H1 (cell line): Measurements from ENCODE around the gene TM4SF18. TPM values are rescaled to one million over a fixed set of nuclear protein-coding genes. Genes with fewer than 3 reads are reported as not detected.

Experiments used
- CHD1 ChIP-seq: IDR thresholded peaks from 2 replicates; pipeline ENCODE4 v1.6.1; 2012; ENCODE audit warnings: low read depth, low read length, improper control_type of control experiment
- EZH2 ChIP-seq: fragments of 200-600 bp; sonication (generic); IDR thresholded peaks from 2 replicates; pipeline ENCODE4 v1.7.1; 2012; ENCODE audit warnings: low read depth, mild to moderate bottlenecking, moderate library complexity, low read length, inconsistent platforms; ENCODE audit not compliant: severe bottlenecking
- KDM1A ChIP-seq: fragments of 200-600, 300-600 bp; sonication (generic); IDR thresholded peaks from 2 replicates; pipeline ENCODE4 v1.7.1; 2016; ENCODE audit warnings: mild to moderate bottlenecking, low read length, borderline replicate concordance
- NANOG ChIP-seq: IDR thresholded peaks from 2 replicates; pipeline ENCODE4 v1.6.1; 2011; ENCODE audit warnings: low read length, low read depth, mild to moderate bottlenecking, inconsistent platforms; ENCODE audit not compliant: insufficient read depth, poor library complexity, severe bottlenecking
- PHF8 ChIP-seq: fragments of 200-600 bp; sonication (generic); conservative IDR thresholded peaks from 2 replicates; pipeline ENCODE4 v1.7.1; 2012; ENCODE audit warnings: low read depth, mild to moderate bottlenecking, inconsistent platforms, low read length, moderate library complexity
- SIX5 ChIP-seq: IDR thresholded peaks from 2 replicates; pipeline ENCODE4 v1.6.1; 2011; ENCODE audit warnings: mild to moderate bottlenecking, low read depth, low read length
- SP2 ChIP-seq: IDR thresholded peaks from 2 replicates; pipeline ENCODE4 v1.6.1; 2012; ENCODE audit warnings: mild to moderate bottlenecking, low read length, inconsistent platforms
- SUZ12 ChIP-seq: fragments of 200-600 bp; sonication (generic); IDR thresholded peaks from 2 replicates; pipeline ENCODE4 v1.6.1; 2012; ENCODE audit warnings: mild to moderate bottlenecking, inconsistent platforms, low read length, moderate library complexity, mixed read lengths
- YY1 ChIP-seq: IDR thresholded peaks from 2 replicates; pipeline ENCODE4 v1.6.1; 2011; ENCODE audit warnings: low read depth, mild to moderate bottlenecking, low read length
- polyA plus RNA-seq, 7 experiments: library from polyadenylated mRNA; depleted of rRNA in 3 of 7; stranded (reverse) in 5 of 7; unstranded in 2 of 7; fragments of >200 nt in 5 of 7; fragments of 200-250 nt in 2 of 7; gene quantifications; 1 replicate in 5 of 7; 2 replicates in 1 of 7; 4 replicates in 1 of 7; pipeline versions ENCODE4 v1.2.1 to v1.2.3, GENCODE V29; 2011 to 2013; ENCODE audit warnings: missing spikeins in 2 of 7, mixed read lengths in 2 of 7
- total RNA-seq: library from RNA; stranded (reverse); fragmentation: NEBNext Ultra II Directional; extraction: Animal tissue kit (Norgen Biotek cat#: 25700); gene quantifications from 2 replicates; pipeline ENCODE4 v1.2.1, GENCODE V29; 2021
- TF ChIP-seq, protein P1 (sequence below): fragments of 300-600 bp; sonication (generic); IDR thresholded peaks from 2 replicates; pipeline ENCODE4 v1.7.1; 2012; ENCODE audit warnings: low read length, moderate library complexity, mild to moderate bottlenecking, inconsistent platforms; ENCODE audit not compliant: insufficient replicate concordance
- TF ChIP-seq, protein P2 (sequence below): IDR thresholded peaks from 2 replicates; pipeline ENCODE4 v1.6.1; 2012; ENCODE audit warnings: inconsistent platforms

The TM4SF18 gene
- total and polyA plus RNA-seq, 2 of the 8 experiments (the other 6 are each of a cell fraction or from before 2014, with no cell fraction given), result 2.9 to 13.6 TPM

DNA sequence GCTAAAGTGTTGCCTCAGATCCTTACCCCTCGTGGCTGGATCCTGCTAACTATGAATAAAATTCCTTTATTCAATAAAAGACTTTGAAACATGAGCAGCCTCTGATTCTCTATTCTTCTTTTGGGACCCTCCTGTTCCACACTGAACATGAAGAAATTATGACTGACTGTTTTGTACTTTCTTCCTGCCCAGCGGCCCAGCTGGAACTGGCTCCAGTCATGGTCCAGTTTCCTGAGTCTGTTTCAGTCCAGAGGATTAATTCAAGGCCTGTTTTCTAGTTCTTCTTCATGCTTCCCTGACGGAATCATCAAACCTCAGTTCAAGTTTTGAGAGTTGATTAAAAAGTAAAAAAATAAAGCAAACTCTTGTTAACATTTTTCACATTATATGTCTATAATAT, 59.2 kb downstream of the TM4SF18 start (continued):
- TF ChIP-seq, protein P1, sequence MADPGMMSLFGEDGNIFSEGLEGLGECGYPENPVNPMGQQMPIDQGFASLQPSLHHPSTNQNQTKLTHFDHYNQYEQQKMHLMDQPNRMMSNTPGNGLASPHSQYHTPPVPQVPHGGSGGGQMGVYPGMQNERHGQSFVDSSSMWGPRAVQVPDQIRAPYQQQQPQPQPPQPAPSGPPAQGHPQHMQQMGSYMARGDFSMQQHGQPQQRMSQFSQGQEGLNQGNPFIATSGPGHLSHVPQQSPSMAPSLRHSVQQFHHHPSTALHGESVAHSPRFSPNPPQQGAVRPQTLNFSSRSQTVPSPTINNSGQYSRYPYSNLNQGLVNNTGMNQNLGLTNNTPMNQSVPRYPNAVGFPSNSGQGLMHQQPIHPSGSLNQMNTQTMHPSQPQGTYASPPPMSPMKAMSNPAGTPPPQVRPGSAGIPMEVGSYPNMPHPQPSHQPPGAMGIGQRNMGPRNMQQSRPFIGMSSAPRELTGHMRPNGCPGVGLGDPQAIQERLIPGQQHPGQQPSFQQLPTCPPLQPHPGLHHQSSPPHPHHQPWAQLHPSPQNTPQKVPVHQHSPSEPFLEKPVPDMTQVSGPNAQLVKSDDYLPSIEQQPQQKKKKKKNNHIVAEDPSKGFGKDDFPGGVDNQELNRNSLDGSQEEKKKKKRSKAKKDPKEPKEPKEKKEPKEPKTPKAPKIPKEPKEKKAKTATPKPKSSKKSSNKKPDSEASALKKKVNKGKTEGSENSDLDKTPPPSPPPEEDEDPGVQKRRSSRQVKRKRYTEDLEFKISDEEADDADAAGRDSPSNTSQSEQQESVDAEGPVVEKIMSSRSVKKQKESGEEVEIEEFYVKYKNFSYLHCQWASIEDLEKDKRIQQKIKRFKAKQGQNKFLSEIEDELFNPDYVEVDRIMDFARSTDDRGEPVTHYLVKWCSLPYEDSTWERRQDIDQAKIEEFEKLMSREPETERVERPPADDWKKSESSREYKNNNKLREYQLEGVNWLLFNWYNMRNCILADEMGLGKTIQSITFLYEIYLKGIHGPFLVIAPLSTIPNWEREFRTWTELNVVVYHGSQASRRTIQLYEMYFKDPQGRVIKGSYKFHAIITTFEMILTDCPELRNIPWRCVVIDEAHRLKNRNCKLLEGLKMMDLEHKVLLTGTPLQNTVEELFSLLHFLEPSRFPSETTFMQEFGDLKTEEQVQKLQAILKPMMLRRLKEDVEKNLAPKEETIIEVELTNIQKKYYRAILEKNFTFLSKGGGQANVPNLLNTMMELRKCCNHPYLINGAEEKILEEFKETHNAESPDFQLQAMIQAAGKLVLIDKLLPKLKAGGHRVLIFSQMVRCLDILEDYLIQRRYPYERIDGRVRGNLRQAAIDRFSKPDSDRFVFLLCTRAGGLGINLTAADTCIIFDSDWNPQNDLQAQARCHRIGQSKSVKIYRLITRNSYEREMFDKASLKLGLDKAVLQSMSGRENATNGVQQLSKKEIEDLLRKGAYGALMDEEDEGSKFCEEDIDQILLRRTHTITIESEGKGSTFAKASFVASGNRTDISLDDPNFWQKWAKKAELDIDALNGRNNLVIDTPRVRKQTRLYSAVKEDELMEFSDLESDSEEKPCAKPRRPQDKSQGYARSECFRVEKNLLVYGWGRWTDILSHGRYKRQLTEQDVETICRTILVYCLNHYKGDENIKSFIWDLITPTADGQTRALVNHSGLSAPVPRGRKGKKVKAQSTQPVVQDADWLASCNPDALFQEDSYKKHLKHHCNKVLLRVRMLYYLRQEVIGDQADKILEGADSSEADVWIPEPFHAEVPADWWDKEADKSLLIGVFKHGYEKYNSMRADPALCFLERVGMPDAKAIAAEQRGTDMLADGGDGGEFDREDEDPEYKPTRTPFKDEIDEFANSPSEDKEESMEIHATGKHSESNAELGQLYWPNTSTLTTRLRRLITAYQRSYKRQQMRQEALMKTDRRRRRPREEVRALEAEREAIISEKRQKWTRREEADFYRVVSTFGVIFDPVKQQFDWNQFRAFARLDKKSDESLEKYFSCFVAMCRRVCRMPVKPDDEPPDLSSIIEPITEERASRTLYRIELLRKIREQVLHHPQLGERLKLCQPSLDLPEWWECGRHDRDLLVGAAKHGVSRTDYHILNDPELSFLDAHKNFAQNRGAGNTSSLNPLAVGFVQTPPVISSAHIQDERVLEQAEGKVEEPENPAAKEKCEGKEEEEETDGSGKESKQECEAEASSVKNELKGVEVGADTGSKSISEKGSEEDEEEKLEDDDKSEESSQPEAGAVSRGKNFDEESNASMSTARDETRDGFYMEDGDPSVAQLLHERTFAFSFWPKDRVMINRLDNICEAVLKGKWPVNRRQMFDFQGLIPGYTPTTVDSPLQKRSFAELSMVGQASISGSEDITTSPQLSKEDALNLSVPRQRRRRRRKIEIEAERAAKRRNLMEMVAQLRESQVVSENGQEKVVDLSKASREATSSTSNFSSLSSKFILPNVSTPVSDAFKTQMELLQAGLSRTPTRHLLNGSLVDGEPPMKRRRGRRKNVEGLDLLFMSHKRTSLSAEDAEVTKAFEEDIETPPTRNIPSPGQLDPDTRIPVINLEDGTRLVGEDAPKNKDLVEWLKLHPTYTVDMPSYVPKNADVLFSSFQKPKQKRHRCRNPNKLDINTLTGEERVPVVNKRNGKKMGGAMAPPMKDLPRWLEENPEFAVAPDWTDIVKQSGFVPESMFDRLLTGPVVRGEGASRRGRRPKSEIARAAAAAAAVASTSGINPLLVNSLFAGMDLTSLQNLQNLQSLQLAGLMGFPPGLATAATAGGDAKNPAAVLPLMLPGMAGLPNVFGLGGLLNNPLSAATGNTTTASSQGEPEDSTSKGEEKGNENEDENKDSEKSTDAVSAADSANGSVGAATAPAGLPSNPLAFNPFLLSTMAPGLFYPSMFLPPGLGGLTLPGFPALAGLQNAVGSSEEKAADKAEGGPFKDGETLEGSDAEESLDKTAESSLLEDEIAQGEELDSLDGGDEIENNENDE, result no peak
- TF ChIP-seq KDM1A (no peak), CHD1 (no peak), EZH2 (no peak), SP2 (no peak), SIX5 (no peak), SUZ12 (no peak), NANOG (no peak), PHF8 (no peak), YY1 (no peak)
- TF ChIP-seq, protein P2, sequence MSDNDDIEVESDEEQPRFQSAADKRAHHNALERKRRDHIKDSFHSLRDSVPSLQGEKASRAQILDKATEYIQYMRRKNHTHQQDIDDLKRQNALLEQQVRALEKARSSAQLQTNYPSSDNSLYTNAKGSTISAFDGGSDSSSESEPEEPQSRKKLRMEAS, result no peak
